ENCODE data around the gene TBL2.

DNA sequence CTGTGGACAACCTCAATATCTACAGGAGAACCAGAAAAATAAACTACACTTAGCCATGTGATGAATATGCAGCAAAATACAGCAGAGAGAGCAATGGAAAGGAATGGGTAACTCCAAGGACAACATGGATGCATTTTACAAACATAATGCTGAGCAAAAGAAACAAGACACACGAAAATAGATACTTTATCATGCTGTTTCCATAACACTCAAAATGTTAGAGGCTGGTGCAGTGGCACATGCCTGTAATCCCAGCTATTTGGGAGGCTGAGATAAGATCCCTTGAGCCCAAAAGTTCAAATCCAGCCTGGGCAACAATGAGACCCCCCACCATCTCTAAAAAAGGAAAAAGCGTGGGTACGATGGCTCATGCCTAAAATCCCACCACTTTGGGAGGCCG lies 29.2 kb downstream of the TBL2 start:
- TF ChIP-seq EZH2 (IDR thresholded peaks at IDR 0.05; ENCODE audit: insufficient read depth, poor library complexity, severe bottlenecking): no peak
- TF ChIP-seq EZH2phosphoT487 (IDR thresholded peaks at IDR 0.05; ENCODE audit: insufficient read depth, low read depth): no peak
